HL-60 (cell line): ENCODE results near the gene GTF2H4.

Experiments used
- DNase-seq, 2 experiments: peaks; one replicate each; pipeline ENCODE4 v3.0.0-alpha.2; 2010 to 2020; ENCODE audit warnings: low read depth in 1 of 2, low spot score in 1 of 2
- H3K27ac ChIP-seq: fragments of 250-450 bp; sonication (Bioruptor Pico); replicated peaks from 2 replicates; pipeline ENCODE4 v1.5.1; 2020; ENCODE audit warnings: mild to moderate bottlenecking, moderate library complexity
- H3K27me3 ChIP-seq: fragments of 250-450 bp; sonication (Bioruptor Pico); 2 replicates; pipeline ENCODE4 v1.5.1; 2021; ENCODE audit warnings: mild to moderate bottlenecking, moderate library complexity; ENCODE audit not compliant: insufficient read depth, poor library complexity, severe bottlenecking
- H3K4me3 ChIP-seq: replicated peaks from 2 replicates; pipeline ENCODE4 v1.5.1; 2011; ENCODE audit warnings: mild to moderate bottlenecking, control low read depth, low read length; ENCODE audit not compliant: insufficient read depth
- GABPA ChIP-seq: IDR thresholded peaks from 2 replicates; pipeline ENCODE4 v1.6.1; 2012; ENCODE audit warnings: low read depth
- POLR2AphosphoS5 ChIP-seq: IDR thresholded peaks from 2 replicates; pipeline ENCODE4 v1.6.1; 2012; ENCODE audit warnings: low read depth
- REST ChIP-seq: IDR thresholded peaks from 2 replicates; pipeline ENCODE4 v1.6.1; 2012; ENCODE audit warnings: low read depth; ENCODE audit not compliant: insufficient replicate concordance
- SPI1 ChIP-seq: IDR thresholded peaks from 2 replicates; pipeline ENCODE4 v1.6.1; 2012; ENCODE audit warnings: low read depth, mild to moderate bottlenecking, borderline replicate concordance
- microRNA-seq: library from miRNA; unstranded; fragments of <30 nt; microRNA quantifications from one replicate; pipeline ENCODE4, GENCODE V29; 2018
- TF ChIP-seq, protein P1 (sequence below): IDR thresholded peaks from one replicate; pipeline ENCODE4 v1.5.1; 2011; ENCODE audit warnings: low read length, control low read depth, inconsistent platforms; ENCODE audit not compliant: insufficient read depth

Gene GTF2H4

DNA sequence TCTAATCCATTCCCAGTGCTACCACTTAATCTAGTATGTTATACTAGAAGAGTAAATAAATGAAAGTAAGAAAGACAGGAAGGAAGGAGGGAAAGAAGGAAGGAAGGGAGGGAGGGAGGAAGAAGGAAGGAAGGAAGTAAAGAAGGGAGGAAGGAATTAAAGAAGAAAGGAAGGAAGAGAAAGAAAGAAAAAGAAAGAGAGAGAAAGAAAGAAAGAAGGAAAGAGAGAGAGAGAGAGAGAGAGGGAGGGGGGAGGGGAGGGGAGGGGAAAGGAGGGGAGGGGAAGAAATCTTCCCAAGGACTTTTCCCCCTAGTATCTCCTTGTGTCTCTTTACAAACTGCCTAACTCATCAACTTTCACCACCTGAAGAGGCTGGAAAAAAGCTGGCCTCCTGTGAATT is 54.7 kb downstream of the GTF2H4 start:
- DNase-seq = no peak
- no peak for TF ChIP-seq POLR2AphosphoS5
- no peak for TF ChIP-seq SPI1
- no peak for TF ChIP-seq GABPA
- H3K27me3 ChIP-seq = peaks cover 9% of the 10 kb centered on the region
- H3K27ac ChIP-seq = no peak overlapping the region
- no peak overlapping the region for H3K4me3 ChIP-seq

DNA sequence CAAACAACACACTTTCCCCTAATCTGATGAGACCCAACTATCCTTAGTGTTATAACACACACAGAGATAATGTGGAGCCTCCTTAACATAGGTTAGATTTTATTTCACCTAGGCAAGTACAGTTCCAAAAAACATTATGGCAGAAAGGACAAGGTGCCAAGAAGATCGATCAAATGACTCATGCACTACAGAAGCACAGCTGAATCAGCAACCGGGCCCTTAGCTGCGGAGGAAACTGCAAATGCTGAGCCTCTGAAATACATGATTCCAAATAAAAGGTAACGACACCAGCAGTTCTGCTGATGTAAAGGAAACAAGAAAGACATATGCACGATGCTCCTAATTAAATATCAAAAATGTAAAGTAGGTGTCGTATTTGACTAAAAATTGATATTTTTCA is 55.6 kb downstream of the GTF2H4 start:
- H3K27ac ChIP-seq = no peak overlapping the region
- no peak overlapping the region for H3K4me3 ChIP-seq
- TF ChIP-seq REST = no peak
- TF ChIP-seq POLR2AphosphoS5 = no peak
- no peak for TF ChIP-seq GABPA
- TF ChIP-seq SPI1 = no peak
- TF ChIP-seq, protein P1, sequence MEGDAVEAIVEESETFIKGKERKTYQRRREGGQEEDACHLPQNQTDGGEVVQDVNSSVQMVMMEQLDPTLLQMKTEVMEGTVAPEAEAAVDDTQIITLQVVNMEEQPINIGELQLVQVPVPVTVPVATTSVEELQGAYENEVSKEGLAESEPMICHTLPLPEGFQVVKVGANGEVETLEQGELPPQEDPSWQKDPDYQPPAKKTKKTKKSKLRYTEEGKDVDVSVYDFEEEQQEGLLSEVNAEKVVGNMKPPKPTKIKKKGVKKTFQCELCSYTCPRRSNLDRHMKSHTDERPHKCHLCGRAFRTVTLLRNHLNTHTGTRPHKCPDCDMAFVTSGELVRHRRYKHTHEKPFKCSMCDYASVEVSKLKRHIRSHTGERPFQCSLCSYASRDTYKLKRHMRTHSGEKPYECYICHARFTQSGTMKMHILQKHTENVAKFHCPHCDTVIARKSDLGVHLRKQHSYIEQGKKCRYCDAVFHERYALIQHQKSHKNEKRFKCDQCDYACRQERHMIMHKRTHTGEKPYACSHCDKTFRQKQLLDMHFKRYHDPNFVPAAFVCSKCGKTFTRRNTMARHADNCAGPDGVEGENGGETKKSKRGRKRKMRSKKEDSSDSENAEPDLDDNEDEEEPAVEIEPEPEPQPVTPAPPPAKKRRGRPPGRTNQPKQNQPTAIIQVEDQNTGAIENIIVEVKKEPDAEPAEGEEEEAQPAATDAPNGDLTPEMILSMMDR = no peak
- no peak for DNase-seq
- H3K27me3 ChIP-seq = peaks cover 7% of the 10 kb centered on the region

Small RNA genes within 50 kb of the gene (microRNA-seq; reads per million reads assigned to microRNA genes)
- gene MIR4640 = 0.90 reads per million
